K562 (cell line): ENCODE measurements around the gene NTF4. TPM values are rescaled to one million over a fixed set of nuclear protein-coding genes. Genes with fewer than 3 reads are reported as not detected.

ENCODE experiments used
- BHLHE40 ChIP-seq: IDR thresholded peaks from 2 replicates; pipeline ENCODE4 v1.6.1; 2011; ENCODE audit warnings: low read length, improper control_type of control experiment
- KLF16 ChIP-seq: IDR thresholded peaks from 2 replicates; pipeline ENCODE4 v1.6.1; 2016; ENCODE audit warnings: antibody characterized with exemption
- MAZ ChIP-seq, 2 experiments: fragments of 450-650 bp in 1 of 2; sonication (generic) in 1 of 2; formaldehyde crosslinking; IDR thresholded peaks in 1 of 2; conservative IDR thresholded peaks in 1 of 2; 2 replicates each; pipeline versions ENCODE4 v1.4.0 to v1.5.0; 2020; ENCODE audit warnings: mild to moderate bottlenecking in 1 of 2, missing genetic modification reagents in 1 of 2
- NUFIP1 ChIP-seq: fragments of 450-650 bp; IDR thresholded peaks from 2 replicates; pipeline ENCODE4 v1.6.1; 2018; ENCODE audit not compliant: partially characterized antibody
- PHB ChIP-seq: fragments of 250-450 bp; sonication (Bioruptor Pico); IDR thresholded peaks from 2 replicates; pipeline ENCODE4 v1.5.0; 2021
- RBM15 ChIP-seq: fragments of 200-400 bp; formaldehyde crosslinking; IDR thresholded peaks from 2 replicates; pipeline ENCODE4 v1.6.1; 2018; ENCODE audit warnings: mild to moderate bottlenecking, low read length, moderate library complexity; ENCODE audit not compliant: insufficient read depth
- SIX5 ChIP-seq, 2 experiments: IDR thresholded peaks; 2 replicates each; pipeline ENCODE4 v1.6.1; 2011; ENCODE audit warnings: low read length in 2 of 2, borderline replicate concordance in 1 of 2, low read depth in 1 of 2, mild to moderate bottlenecking in 1 of 2, moderate library complexity in 1 of 2; ENCODE audit not compliant: insufficient read depth in 1 of 2
- SMARCC2 ChIP-seq: fragments of 450-650 bp; IDR thresholded peaks from 2 replicates; pipeline ENCODE4 v1.6.1; 2017; ENCODE audit warnings: antibody characterized with exemption, moderate library complexity, mild to moderate bottlenecking, low read depth
- SREBF2 ChIP-seq: sonication (generic); formaldehyde crosslinking; IDR thresholded peaks from 2 replicates; pipeline ENCODE4 v1.4.0; 2020; ENCODE audit warnings: mild to moderate bottlenecking, missing genetic modification reagents
- TRIM24 ChIP-seq, 2 experiments: fragments of 450-650 bp; IDR thresholded peaks; 2 replicates each; pipeline ENCODE4 v1.6.1; 2016
- ZFP30 ChIP-seq: fragments of 250-450 bp; sonication (Bioruptor Pico); IDR thresholded peaks from 2 replicates; pipeline ENCODE4 v1.8.0; 2022; ENCODE audit warnings: moderate library complexity, mild to moderate bottlenecking, inconsistent platforms, borderline replicate concordance
- ZNF24 ChIP-seq: fragments of 450-650 bp; IDR thresholded peaks from 2 replicates; pipeline ENCODE4 v1.6.1; 2016
- polyA plus RNA-seq, 8 experiments: library from polyadenylated mRNA; depleted of rRNA in 4 of 8; stranded (reverse) in 5 of 8; unstranded in 3 of 8; fragments of >200 nt; fragmentation: Nextera tagmentation in 2 of 8; fragmentation: Illumina TruSeq in 1 of 8; extraction: Ambion mirVana in 2 of 8; extraction: Trizol in 1 of 8; gene quantifications; 2 replicates each; pipeline versions ENCODE4 v1.2.1 to v1.2.3, GENCODE V29; 2011 to 2014; ENCODE audit warnings: inconsistent platforms in 1 of 8, missing spikeins in 1 of 8
- total RNA-seq, 7 experiments: library from RNA; depleted of rRNA in 6 of 7; stranded (reverse); fragments of >200 nt in 6 of 7; fragmentation: Illumina TruSeq in 2 of 7; extraction: Trizol in 2 of 7; gene quantifications; 2 replicates each; pipeline versions ENCODE4 v1.2.1 to v1.2.3, GENCODE V29; 2011 to 2021; ENCODE audit warnings: low replicate concordance in 1 of 7
- TF ChIP-seq, protein P1 (sequence below), 2 experiments: fragments of 450-650 bp; conservative IDR thresholded peaks; 2 replicates each; pipeline ENCODE4 v1.6.1; 2017; ENCODE audit warnings: mild to moderate bottlenecking in 2 of 2, moderate library complexity in 2 of 2
- TF ChIP-seq, protein P2 (sequence below): fragments of 150-350 bp; IDR thresholded peaks from 2 replicates; pipeline ENCODE4 v1.6.1; 2014; ENCODE audit warnings: low read depth, mild to moderate bottlenecking, low read length, borderline replicate concordance
- TF ChIP-seq, protein P3 (sequence below): sonication (generic); formaldehyde crosslinking; IDR thresholded peaks from 2 replicates; pipeline ENCODE4 v1.8.0; 2023; ENCODE audit warnings: missing genetic modification reagents, mild to moderate bottlenecking, borderline replicate concordance
- TF ChIP-seq, protein P4 (sequence below): fragments of 250-450 bp; sonication (Bioruptor Pico); IDR thresholded peaks from 2 replicates; pipeline ENCODE4 v1.5.0; 2021
- TF ChIP-seq, protein P5 (sequence below): sonication (generic); IDR thresholded peaks from 2 replicates; pipeline ENCODE4 v1.6.1; 2016

Gene NTF4
- total and polyA plus RNA-seq, 9 of the 15 experiments (the other 6 are each of a cell fraction or from before 2014, with no cell fraction given): not detected

DNA sequence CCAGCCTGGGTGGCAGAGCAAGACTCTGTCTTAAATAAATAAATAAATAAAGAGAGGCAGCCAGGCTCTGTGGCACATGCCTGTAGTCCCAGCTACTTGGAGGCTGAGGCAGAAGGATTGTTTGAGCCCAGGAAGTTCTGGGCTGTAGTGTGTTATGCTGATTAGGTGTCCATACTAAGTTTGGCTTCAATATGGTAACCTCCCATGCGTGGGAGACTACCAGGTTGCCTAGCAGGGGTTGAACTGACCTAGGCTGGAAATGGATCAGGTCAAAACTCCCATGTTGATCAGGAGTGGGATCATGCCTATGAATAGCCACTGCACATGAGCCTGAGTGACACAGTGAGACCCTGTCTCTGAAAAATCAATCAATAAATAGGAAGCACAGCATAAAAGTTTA is 16.7 kb upstream of the NTF4 start (continued):
- TF ChIP-seq ZFP30 (no peak), BHLHE40 (no peak), SMARCC2 (no peak), KLF16 (no peak), ZNF24 (no peak), NUFIP1 (no peak), RBM15 (no peak), SIX5 (IDR thresholded peaks at IDR 0.05; ENCODE audit: borderline replicate concordance in 1 of 2, insufficient read depth in 1 of 2, low read depth in 1 of 2, low read length in 2 of 2) (no peak), MAZ (CRISPR knock-in tag; conservative IDR thresholded peaks at IDR 0.05 in 1 of 2, IDR thresholded peaks at IDR 0.05 in 1 of 2) (no peak), PHB (CRISPR knock-in tag) (no peak), SREBF2 (CRISPR knock-in tag) (no peak), TRIM24 (IDR thresholded peaks at IDR 0.05) (no peak)
- TF ChIP-seq, protein P1, sequence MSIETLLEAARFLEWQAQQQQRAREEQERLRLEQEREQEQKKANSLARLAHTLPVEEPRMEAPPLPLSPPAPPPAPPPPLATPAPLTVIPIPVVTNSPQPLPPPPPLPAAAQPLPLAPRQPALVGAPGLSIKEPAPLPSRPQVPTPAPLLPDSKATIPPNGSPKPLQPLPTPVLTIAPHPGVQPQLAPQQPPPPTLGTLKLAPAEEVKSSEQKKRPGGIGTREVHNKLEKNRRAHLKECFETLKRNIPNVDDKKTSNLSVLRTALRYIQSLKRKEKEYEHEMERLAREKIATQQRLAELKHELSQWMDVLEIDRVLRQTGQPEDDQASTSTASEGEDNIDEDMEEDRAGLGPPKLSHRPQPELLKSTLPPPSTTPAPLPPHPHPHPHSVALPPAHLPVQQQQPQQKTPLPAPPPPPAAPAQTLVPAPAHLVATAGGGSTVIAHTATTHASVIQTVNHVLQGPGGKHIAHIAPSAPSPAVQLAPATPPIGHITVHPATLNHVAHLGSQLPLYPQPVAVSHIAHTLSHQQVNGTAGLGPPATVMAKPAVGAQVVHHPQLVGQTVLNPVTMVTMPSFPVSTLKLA (conservative IDR thresholded peaks at IDR 0.05): no peak
- TF ChIP-seq, protein P2, sequence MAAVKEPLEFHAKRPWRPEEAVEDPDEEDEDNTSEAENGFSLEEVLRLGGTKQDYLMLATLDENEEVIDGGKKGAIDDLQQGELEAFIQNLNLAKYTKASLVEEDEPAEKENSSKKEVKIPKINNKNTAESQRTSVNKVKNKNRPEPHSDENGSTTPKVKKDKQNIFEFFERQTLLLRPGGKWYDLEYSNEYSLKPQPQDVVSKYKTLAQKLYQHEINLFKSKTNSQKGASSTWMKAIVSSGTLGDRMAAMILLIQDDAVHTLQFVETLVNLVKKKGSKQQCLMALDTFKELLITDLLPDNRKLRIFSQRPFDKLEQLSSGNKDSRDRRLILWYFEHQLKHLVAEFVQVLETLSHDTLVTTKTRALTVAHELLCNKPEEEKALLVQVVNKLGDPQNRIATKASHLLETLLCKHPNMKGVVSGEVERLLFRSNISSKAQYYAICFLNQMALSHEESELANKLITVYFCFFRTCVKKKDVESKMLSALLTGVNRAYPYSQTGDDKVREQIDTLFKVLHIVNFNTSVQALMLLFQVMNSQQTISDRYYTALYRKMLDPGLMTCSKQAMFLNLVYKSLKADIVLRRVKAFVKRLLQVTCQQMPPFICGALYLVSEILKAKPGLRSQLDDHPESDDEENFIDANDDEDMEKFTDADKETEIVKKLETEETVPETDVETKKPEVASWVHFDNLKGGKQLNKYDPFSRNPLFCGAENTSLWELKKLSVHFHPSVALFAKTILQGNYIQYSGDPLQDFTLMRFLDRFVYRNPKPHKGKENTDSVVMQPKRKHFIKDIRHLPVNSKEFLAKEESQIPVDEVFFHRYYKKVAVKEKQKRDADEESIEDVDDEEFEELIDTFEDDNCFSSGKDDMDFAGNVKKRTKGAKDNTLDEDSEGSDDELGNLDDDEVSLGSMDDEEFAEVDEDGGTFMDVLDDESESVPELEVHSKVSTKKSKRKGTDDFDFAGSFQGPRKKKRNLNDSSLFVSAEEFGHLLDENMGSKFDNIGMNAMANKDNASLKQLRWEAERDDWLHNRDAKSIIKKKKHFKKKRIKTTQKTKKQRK: no peak
- TF ChIP-seq, protein P3, sequence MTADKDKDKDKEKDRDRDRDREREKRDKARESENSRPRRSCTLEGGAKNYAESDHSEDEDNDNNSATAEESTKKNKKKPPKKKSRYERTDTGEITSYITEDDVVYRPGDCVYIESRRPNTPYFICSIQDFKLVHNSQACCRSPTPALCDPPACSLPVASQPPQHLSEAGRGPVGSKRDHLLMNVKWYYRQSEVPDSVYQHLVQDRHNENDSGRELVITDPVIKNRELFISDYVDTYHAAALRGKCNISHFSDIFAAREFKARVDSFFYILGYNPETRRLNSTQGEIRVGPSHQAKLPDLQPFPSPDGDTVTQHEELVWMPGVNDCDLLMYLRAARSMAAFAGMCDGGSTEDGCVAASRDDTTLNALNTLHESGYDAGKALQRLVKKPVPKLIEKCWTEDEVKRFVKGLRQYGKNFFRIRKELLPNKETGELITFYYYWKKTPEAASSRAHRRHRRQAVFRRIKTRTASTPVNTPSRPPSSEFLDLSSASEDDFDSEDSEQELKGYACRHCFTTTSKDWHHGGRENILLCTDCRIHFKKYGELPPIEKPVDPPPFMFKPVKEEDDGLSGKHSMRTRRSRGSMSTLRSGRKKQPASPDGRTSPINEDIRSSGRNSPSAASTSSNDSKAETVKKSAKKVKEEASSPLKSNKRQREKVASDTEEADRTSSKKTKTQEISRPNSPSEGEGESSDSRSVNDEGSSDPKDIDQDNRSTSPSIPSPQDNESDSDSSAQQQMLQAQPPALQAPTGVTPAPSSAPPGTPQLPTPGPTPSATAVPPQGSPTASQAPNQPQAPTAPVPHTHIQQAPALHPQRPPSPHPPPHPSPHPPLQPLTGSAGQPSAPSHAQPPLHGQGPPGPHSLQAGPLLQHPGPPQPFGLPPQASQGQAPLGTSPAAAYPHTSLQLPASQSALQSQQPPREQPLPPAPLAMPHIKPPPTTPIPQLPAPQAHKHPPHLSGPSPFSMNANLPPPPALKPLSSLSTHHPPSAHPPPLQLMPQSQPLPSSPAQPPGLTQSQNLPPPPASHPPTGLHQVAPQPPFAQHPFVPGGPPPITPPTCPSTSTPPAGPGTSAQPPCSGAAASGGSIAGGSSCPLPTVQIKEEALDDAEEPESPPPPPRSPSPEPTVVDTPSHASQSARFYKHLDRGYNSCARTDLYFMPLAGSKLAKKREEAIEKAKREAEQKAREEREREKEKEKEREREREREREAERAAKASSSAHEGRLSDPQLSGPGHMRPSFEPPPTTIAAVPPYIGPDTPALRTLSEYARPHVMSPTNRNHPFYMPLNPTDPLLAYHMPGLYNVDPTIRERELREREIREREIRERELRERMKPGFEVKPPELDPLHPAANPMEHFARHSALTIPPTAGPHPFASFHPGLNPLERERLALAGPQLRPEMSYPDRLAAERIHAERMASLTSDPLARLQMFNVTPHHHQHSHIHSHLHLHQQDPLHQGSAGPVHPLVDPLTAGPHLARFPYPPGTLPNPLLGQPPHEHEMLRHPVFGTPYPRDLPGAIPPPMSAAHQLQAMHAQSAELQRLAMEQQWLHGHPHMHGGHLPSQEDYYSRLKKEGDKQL (CRISPR knock-in tag): no peak
- TF ChIP-seq, protein P4, sequence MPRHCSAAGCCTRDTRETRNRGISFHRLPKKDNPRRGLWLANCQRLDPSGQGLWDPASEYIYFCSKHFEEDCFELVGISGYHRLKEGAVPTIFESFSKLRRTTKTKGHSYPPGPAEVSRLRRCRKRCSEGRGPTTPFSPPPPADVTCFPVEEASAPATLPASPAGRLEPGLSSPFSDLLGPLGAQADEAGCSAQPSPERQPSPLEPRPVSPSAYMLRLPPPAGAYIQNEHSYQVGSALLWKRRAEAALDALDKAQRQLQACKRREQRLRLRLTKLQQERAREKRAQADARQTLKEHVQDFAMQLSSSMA (CRISPR knock-in tag): no peak
- TF ChIP-seq, protein P5, sequence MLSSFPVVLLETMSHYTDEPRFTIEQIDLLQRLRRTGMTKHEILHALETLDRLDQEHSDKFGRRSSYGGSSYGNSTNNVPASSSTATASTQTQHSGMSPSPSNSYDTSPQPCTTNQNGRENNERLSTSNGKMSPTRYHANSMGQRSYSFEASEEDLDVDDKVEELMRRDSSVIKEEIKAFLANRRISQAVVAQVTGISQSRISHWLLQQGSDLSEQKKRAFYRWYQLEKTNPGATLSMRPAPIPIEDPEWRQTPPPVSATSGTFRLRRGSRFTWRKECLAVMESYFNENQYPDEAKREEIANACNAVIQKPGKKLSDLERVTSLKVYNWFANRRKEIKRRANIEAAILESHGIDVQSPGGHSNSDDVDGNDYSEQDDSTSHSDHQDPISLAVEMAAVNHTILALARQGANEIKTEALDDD: peak; percentile 77; the same call in 1 of the 2 replicates
